Measurements from ENCODE around the gene ORMDL3.

- TF ChIP-seq, protein P1, sequence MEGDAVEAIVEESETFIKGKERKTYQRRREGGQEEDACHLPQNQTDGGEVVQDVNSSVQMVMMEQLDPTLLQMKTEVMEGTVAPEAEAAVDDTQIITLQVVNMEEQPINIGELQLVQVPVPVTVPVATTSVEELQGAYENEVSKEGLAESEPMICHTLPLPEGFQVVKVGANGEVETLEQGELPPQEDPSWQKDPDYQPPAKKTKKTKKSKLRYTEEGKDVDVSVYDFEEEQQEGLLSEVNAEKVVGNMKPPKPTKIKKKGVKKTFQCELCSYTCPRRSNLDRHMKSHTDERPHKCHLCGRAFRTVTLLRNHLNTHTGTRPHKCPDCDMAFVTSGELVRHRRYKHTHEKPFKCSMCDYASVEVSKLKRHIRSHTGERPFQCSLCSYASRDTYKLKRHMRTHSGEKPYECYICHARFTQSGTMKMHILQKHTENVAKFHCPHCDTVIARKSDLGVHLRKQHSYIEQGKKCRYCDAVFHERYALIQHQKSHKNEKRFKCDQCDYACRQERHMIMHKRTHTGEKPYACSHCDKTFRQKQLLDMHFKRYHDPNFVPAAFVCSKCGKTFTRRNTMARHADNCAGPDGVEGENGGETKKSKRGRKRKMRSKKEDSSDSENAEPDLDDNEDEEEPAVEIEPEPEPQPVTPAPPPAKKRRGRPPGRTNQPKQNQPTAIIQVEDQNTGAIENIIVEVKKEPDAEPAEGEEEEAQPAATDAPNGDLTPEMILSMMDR (conservative IDR thresholded peaks at IDR 0.05; ENCODE audit: low read depth in 2 of 2), result no peak
- no peak for TF ChIP-seq POLR2AphosphoS5 (IDR thresholded peaks at IDR 0.05; ENCODE audit: low read depth)
- no peak for TF ChIP-seq STAT1 (IDR thresholded peaks at IDR 0.05; ENCODE audit: unreplicated experiment)
Measured at GRCh38 chr17:39898088-39898487, 29.3 kb downstream of the ORMDL3 start.
